GM12892 (cell line): ENCODE data around the gene SLC28A1.

Source experiments
- POLR2A ChIP-seq: IDR thresholded peaks from 2 replicates; pipeline ENCODE4 v1.6.1; 2011; ENCODE audit warnings: low read depth, low read length, control low read depth
- POLR2AphosphoS5 ChIP-seq: IDR thresholded peaks from 2 replicates; pipeline ENCODE4 v1.6.1; 2011; ENCODE audit warnings: low read depth, low read length, control low read depth

GRCh38 chr15:84919106-84919667 lies 34.7 kb downstream of the SLC28A1 start:
- TF ChIP-seq POLR2A (no peak), POLR2AphosphoS5 (no peak)
